ENCODE data around the gene PRKAB1.
"Not testable (repeated sequence)": the region's sequence is repeated elsewhere in the genome, so short reads cannot be mapped to it uniquely, and the experiment has no call there.

PRKAB1 gene

GRCh38 chr12:119667577-119668323, at the start of gene PRKAB1:
PRKAB1 (plus strand) TSS chr12:119668133; CDS start chr12:119668245, 112 bp downstream.
- ATAC-seq (peak; percentile 98), DNase-seq (peak; percentile 96)

- not testable (repeated sequence) for ATAC-seq, DNase-seq
Measured at GRCh38 chr12:119618328-119618896, 49.5 kb upstream of the PRKAB1 start.

- ATAC-seq (no peak), DNase-seq (no peak)
Measured at GRCh38 chr12:119620490-119620889, 47.4 kb upstream of the PRKAB1 start.

GRCh38 chr12:119621878-119622277, 46.1 kb upstream of the PRKAB1 start:
- DNase-seq (no peak), ATAC-seq (no peak)

GRCh38 chr12:119624966-119625365, 43.0 kb upstream of the PRKAB1 start:
- DNase-seq, result no peak
- no peak for ATAC-seq

GRCh38 chr12:119627019-119627643, 40.8 kb upstream of the PRKAB1 start:
- ATAC-seq (no peak), DNase-seq (no peak)

GRCh38 chr12:119627686-119628085, 40.2 kb upstream of the PRKAB1 start:
- ATAC-seq (no peak), DNase-seq (no peak)

- no peak for DNase-seq
- no peak for ATAC-seq
Measured at GRCh38 chr12:119630223-119630780, 37.6 kb upstream of the PRKAB1 start.

GRCh38 chr12:119630962-119631550, 36.9 kb upstream of the PRKAB1 start:
- DNase-seq (no peak), ATAC-seq (no peak)

GRCh38 chr12:119631930-119632678, 35.8 kb upstream of the PRKAB1 start:
- no peak for ATAC-seq

GRCh38 chr12:119634743-119635142, 33.2 kb upstream of the PRKAB1 start:
- ATAC-seq, result no peak
- DNase-seq, result no peak

More at GRCh38 chr12:119631930-119632678, 35.8 kb upstream of the PRKAB1 start:
- no peak for DNase-seq

GRCh38 chr12:119642986-119643385, 24.9 kb upstream of the PRKAB1 start:
- ATAC-seq, result no peak

GRCh38 chr12:119644930-119645329, 23.0 kb upstream of the PRKAB1 start:
- DNase-seq (no peak), ATAC-seq (no peak)

More at GRCh38 chr12:119642986-119643385, 24.9 kb upstream of the PRKAB1 start:
- no peak for DNase-seq

GRCh38 chr12:119645535-119646059, 22.3 kb upstream of the PRKAB1 start:
- no peak for DNase-seq
- no peak for ATAC-seq

GRCh38 chr12:119649202-119649808, 18.6 kb upstream of the PRKAB1 start:
- ATAC-seq (no peak), DNase-seq (no peak)

GRCh38 chr12:119652665-119653064, 15.3 kb upstream of the PRKAB1 start:
- DNase-seq (no peak), ATAC-seq (peak; percentile 61)

- DNase-seq, ATAC-seq: not testable (repeated sequence)
Measured at GRCh38 chr12:119657001-119657400, 10.9 kb upstream of the PRKAB1 start.

- ATAC-seq, DNase-seq: not testable (repeated sequence)
Measured at GRCh38 chr12:119658166-119658565, 9.8 kb upstream of the PRKAB1 start.

- ATAC-seq (no peak), DNase-seq (peak; percentile 37)
Measured at GRCh38 chr12:119659289-119659897, 8.5 kb upstream of the PRKAB1 start.

- ATAC-seq (no peak), DNase-seq (no peak)
Measured at GRCh38 chr12:119660076-119660475, 7.9 kb upstream of the PRKAB1 start.

- DNase-seq (no peak), ATAC-seq (no peak)
Measured at GRCh38 chr12:119661882-119662281, 6.1 kb upstream of the PRKAB1 start.
